WTC11 (cell line): ENCODE data around the gene SMG9. TPM values are rescaled to one million over a fixed set of nuclear protein-coding genes. Genes with fewer than 3 reads are reported as not detected.

Experiments used
- ATAC-seq: fragments of 200-7000 bp; cut with Tn5 transposase; 2 replicates; pipeline ENCODE4 v1.10.0; 2021; ENCODE audit warnings: mild to moderate bottlenecking, moderate library complexity
- CTCF ChIA-PET: fragments of 300-600 bp; sonication (Branson Sonifier 250); formaldehyde crosslinking; loops from one replicate; lab custom pipeline; 2021; ENCODE audit warnings: antibody characterized with exemption; lab: Charles Lee
- POLR2A ChIA-PET: fragments of 350-600 bp; sonication (Branson Sonifier 250); formaldehyde crosslinking; loops from one replicate; lab custom pipeline; 2021; ENCODE audit warnings: antibody characterized with exemption; lab: Charles Lee
- DNase-seq: peaks from one replicate; pipeline ENCODE4 v3.0.0; 2021; ENCODE audit warnings: low spot score
- H3K27ac Mint-ChIP-seq: 2 replicates; pipeline ENCODE4 v1.8.0; 2021; ENCODE audit warnings: mixed read lengths
- H3K27me3 Mint-ChIP-seq: 2 replicates; pipeline ENCODE4 v1.8.0; 2021; ENCODE audit warnings: low read depth, mild to moderate bottlenecking, moderate library complexity, mixed read lengths
- H3K36me3 Mint-ChIP-seq: 2 replicates; pipeline ENCODE4 v1.8.0; 2021; ENCODE audit warnings: mixed read lengths
- H3K4me1 Mint-ChIP-seq: 2 replicates; pipeline ENCODE4 v1.8.0; 2022; ENCODE audit warnings: mixed read lengths
- H3K4me3 Mint-ChIP-seq: 2 replicates; pipeline ENCODE4 v1.8.0; 2021; ENCODE audit warnings: mild to moderate bottlenecking, moderate library complexity, mixed read lengths
- H3K9me3 Mint-ChIP-seq: 2 replicates; pipeline ENCODE4 v1.8.0; 2021; ENCODE audit warnings: mixed read lengths
- AFF4 ChIP-seq: sonication (generic); formaldehyde crosslinking; IDR thresholded peaks from 2 replicates; pipeline ENCODE4 v1.8.1; 2023; ENCODE audit warnings: mild to moderate bottlenecking, missing genetic modification reagents, borderline replicate concordance
- ATF1 ChIP-seq: sonication (generic); formaldehyde crosslinking; IDR thresholded peaks from 2 replicates; pipeline ENCODE4 v1.8.1; 2023; ENCODE audit warnings: mild to moderate bottlenecking, moderate library complexity, missing genetic modification reagents
- ATF2 ChIP-seq: sonication (generic); formaldehyde crosslinking; IDR thresholded peaks from 2 replicates; pipeline ENCODE4 v1.8.1; 2022; ENCODE audit warnings: low read depth, missing genetic modification reagents, borderline replicate concordance
- CREM ChIP-seq: sonication (generic); formaldehyde crosslinking; IDR thresholded peaks from 2 replicates; pipeline ENCODE4 v1.8.1; 2022; ENCODE audit warnings: mild to moderate bottlenecking, missing genetic modification reagents, moderate library complexity
- ELF4 ChIP-seq: sonication (generic); formaldehyde crosslinking; IDR thresholded peaks from 2 replicates; pipeline ENCODE4 v1.8.1; 2022; ENCODE audit warnings: low read depth, mild to moderate bottlenecking, moderate library complexity, missing genetic modification reagents
- EMX1 ChIP-seq: fragments of 250-450 bp; sonication (Bioruptor Pico); IDR thresholded peaks from 2 replicates; pipeline ENCODE4 v1.8.0; 2021; ENCODE audit warnings: mild to moderate bottlenecking
- FOXP1 ChIP-seq: sonication (generic); formaldehyde crosslinking; IDR thresholded peaks from 2 replicates; pipeline ENCODE4 v1.8.0; 2022; ENCODE audit warnings: missing genetic modification reagents, mild to moderate bottlenecking, moderate library complexity, borderline replicate concordance
- GTF2I ChIP-seq: fragments of 250-450 bp; sonication (Bioruptor Pico); conservative IDR thresholded peaks from 2 replicates; pipeline ENCODE4 v1.4.0; 2021; ENCODE audit warnings: mild to moderate bottlenecking
- IRF1 ChIP-seq: sonication (generic); formaldehyde crosslinking; IDR thresholded peaks from 2 replicates; pipeline ENCODE4 v1.8.0; 2023; ENCODE audit warnings: missing genetic modification reagents
- JUN ChIP-seq: sonication (generic); formaldehyde crosslinking; IDR thresholded peaks from 2 replicates; pipeline ENCODE4 v1.8.0; 2023; ENCODE audit warnings: mild to moderate bottlenecking, missing genetic modification reagents
- NFE2L1 ChIP-seq: sonication (generic); formaldehyde crosslinking; IDR thresholded peaks from 2 replicates; pipeline ENCODE4 v1.8.1; 2023; ENCODE audit warnings: missing genetic modification reagents
- NFYB ChIP-seq: sonication (generic); formaldehyde crosslinking; conservative IDR thresholded peaks from 2 replicates; pipeline ENCODE4 v1.8.0; 2022; ENCODE audit warnings: low read depth, missing genetic modification reagents
- NR2C2 ChIP-seq: sonication (generic); formaldehyde crosslinking; IDR thresholded peaks from 2 replicates; pipeline ENCODE4 v1.8.0; 2022; ENCODE audit warnings: mild to moderate bottlenecking, missing genetic modification reagents
- PRRX2 ChIP-seq: fragments of 250-450 bp; sonication (Bioruptor Pico); IDR thresholded peaks from 2 replicates; pipeline ENCODE4 v1.8.0; 2021; ENCODE audit warnings: mild to moderate bottlenecking
- SMAD4 ChIP-seq: sonication (generic); formaldehyde crosslinking; IDR thresholded peaks from 2 replicates; pipeline ENCODE4 v1.8.0; 2022; ENCODE audit warnings: mild to moderate bottlenecking, missing genetic modification reagents
- USF2 ChIP-seq: sonication (generic); formaldehyde crosslinking; IDR thresholded peaks from 2 replicates; pipeline ENCODE4 v1.8.1; 2023; ENCODE audit warnings: mild to moderate bottlenecking, missing genetic modification reagents, moderate library complexity
- ZNF121 ChIP-seq: sonication (generic); formaldehyde crosslinking; IDR thresholded peaks from 2 replicates; pipeline ENCODE4 v1.8.0; 2023; ENCODE audit warnings: missing genetic modification reagents
- ZNF219 ChIP-seq: sonication (generic); formaldehyde crosslinking; IDR thresholded peaks from 2 replicates; pipeline ENCODE4 v1.8.0; 2023; ENCODE audit warnings: missing genetic modification reagents, mild to moderate bottlenecking, borderline replicate concordance
- ZNF263 ChIP-seq: sonication (generic); formaldehyde crosslinking; IDR thresholded peaks from 2 replicates; pipeline ENCODE4 v1.8.1; 2022; ENCODE audit warnings: low read depth, mild to moderate bottlenecking, moderate library complexity, missing genetic modification reagents
- total RNA-seq: library from RNA; stranded (reverse); gene quantifications from 3 replicates; pipeline ENCODE4 v1.2.3, GENCODE V29; 2021
- TF ChIP-seq, protein P1 (sequence below): fragments of 250-450 bp; sonication (Bioruptor Pico); IDR thresholded peaks from 2 replicates; pipeline ENCODE4 v2.1.2; 2022; ENCODE audit warnings: mild to moderate bottlenecking, moderate library complexity

SMG9 gene
- total RNA-seq, 1 experiment from 2014 or later = 25.7 TPM

GRCh38 chr19:43784241-43784980 lies 29.6 kb upstream of the SMG9 start:
- H3K27ac Mint-ChIP-seq = no peak overlapping the region
- H3K9me3 Mint-ChIP-seq = no peaks in the 10 kb centered on the region
- H3K27me3 Mint-ChIP-seq = no peaks in the 10 kb centered on the region
- TF ChIP-seq AFF4 (CRISPR knock-in tag) (no peak), JUN (no peak), USF2 (CRISPR knock-in tag) (no peak), GTF2I (no peak), NFE2L1 (CRISPR knock-in tag) (no peak), ZNF219 (CRISPR knock-in tag) (no peak), IRF1 (CRISPR knock-in tag) (no peak), NR2C2 (CRISPR knock-in tag) (no peak), EMX1 (no peak), ZNF263 (CRISPR knock-in tag) (no peak), NFYB (CRISPR knock-in tag) (no peak), SMAD4 (CRISPR knock-in tag) (no peak), ATF1 (CRISPR knock-in tag) (no peak), ZNF121 (CRISPR knock-in tag) (no peak)
- POLR2A ChIA-PET = no interaction called here
- H3K4me3 Mint-ChIP-seq = no peak overlapping the region
- H3K36me3 Mint-ChIP-seq = no peaks in the 10 kb centered on the region
- CTCF ChIA-PET = interaction anchor here (0.6 to 1.9 kb wide), 20 partner anchors 8 to 230 kb away, joined by 3 to 24 read pairs (median 5); partner anchors contain the start of gene SMG9
- ATAC-seq (no peak), DNase-seq (no peak)
- H3K4me1 Mint-ChIP-seq = peaks cover 12% of the 10 kb centered on the region

GRCh38 chr19:43783636-43784035 lies 28.9 kb upstream of the SMG9 start:
- H3K27me3 Mint-ChIP-seq = no peaks in the 10 kb centered on the region
- POLR2A ChIA-PET = no interaction called here
- no peak for DNase-seq
- H3K4me3 Mint-ChIP-seq = no peak overlapping the region
- TF ChIP-seq ELF4 (CRISPR knock-in tag) (no peak), ATF2 (CRISPR knock-in tag) (no peak), CREM (CRISPR knock-in tag) (no peak), PRRX2 (CRISPR knock-in tag) (no peak), ATF1 (CRISPR knock-in tag) (no peak), FOXP1 (CRISPR knock-in tag) (no peak)
- TF ChIP-seq, protein P1, sequence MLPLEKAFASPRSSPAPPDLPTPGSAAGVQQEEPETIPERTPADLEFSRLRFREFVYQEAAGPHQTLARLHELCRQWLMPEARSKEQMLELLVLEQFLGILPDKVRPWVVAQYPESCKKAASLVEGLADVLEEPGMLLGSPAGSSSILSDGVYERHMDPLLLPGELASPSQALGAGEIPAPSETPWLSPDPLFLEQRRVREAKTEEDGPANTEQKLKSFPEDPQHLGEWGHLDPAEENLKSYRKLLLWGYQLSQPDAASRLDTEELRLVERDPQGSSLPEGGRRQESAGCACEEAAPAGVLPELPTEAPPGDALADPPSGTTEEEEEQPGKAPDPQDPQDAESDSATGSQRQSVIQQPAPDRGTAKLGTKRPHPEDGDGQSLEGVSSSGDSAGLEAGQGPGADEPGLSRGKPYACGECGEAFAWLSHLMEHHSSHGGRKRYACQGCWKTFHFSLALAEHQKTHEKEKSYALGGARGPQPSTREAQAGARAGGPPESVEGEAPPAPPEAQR = no peak
- no peak overlapping the region for H3K27ac Mint-ChIP-seq
- no peaks in the 10 kb centered on the region for H3K9me3 Mint-ChIP-seq
- peaks cover 18% of the 10 kb centered on the region for H3K4me1 Mint-ChIP-seq
- CTCF ChIA-PET = interaction anchor here (0.9 kb wide), 1 partner anchor 38 kb away, joined by 3 read pairs; no protein-coding TSS in a partner anchor
- ATAC-seq = no peak
- H3K36me3 Mint-ChIP-seq = no peaks in the 10 kb centered on the region
